GM23248 (cell line): ENCODE data around the gene LRCH4.

Experiments
- EZH2 ChIP-seq: fragments of 200-600 bp; sonication (generic); IDR thresholded peaks from 2 replicates; pipeline ENCODE4 v1.6.1; 2018; ENCODE audit warnings: antibody characterized with exemption, mild to moderate bottlenecking; ENCODE audit not compliant: insufficient read depth, poor library complexity, severe bottlenecking
- EZH2phosphoT487 ChIP-seq: fragments of 200-600 bp; sonication (generic); IDR thresholded peaks from 2 replicates; pipeline ENCODE4 v1.6.1; 2018; ENCODE audit warnings: antibody characterized with exemption, moderate library complexity, mild to moderate bottlenecking, low read depth; ENCODE audit not compliant: insufficient read depth

- TF ChIP-seq EZH2: no peak
- no peak for TF ChIP-seq EZH2phosphoT487
These were observed 2.5 kb downstream of the LRCH4 start for GRCh38 chr7:100583132-100584053.
